SKM-1 treated with dmso at 0.1 percent for 144 hours (cell line): ENCODE results near the gene CTRB1.

Experiments
- DNase-seq: peaks from one replicate; lab custom pipeline; 2025; ENCODE audit not compliant: unreplicated experiment; lab: John Stamatoyannopoulos, UW

The CTRB1 gene

DNA sequence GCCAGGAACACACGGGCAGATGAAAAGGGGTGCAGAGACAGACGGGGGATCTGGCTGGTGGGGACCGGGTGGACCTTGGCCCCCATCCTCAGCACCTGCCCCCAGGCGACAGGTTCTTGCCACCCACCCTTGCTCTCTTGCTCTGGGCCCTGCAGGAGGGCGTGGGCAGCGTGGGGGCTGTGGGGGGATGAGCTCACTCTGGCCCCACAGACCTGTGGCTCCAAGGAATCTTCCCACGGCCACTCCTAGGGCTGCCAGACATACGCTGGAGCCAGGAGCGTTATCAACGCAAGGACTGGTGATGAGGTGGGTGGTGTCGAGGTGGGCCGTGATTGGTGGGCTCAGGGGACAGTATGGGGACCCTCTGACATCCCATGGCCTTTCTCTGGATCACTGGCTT lies 6.3 kb downstream of the CTRB1 start:
- no peak for DNase-seq

DNA sequence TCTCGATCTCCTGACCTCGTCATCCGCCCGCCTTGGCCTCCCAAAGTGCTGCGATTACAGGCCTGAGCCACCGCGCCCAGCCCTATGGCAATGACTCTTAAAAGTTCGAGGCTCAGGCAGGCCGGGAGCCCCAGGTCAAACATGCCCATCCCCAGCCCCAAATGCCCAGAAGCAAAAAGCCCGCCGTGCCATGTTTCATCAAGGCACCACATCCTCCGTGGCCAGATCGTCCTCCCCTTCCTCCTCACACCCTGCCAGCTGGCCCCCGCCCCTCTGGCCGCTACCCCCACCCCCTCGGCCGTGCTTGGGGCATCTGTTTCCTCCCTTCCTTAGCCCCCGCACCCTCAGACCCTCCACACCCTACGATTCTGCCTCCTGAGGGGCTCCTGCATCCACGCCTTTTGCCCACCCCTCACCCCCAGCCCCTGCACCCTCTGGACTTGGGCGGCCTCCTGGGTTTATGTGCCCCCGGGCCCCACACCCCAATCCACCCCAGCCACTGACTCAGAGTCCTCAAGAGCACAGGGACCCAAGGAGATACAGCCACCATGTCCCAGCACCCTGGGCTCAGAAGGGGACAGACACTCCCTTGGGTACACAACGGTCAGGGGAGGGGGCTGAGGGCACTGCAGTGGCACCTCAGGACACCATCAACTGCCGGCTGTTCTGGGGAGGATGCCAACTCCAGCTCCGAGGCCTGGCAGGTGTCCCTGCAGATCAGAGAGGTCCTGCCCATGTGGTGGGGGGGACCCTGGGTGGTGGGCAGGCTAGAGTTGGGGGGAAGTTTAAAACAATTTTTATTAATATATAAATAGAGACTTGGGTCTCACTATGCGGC lies 7.1 kb downstream of the CTRB1 start:
- DNase-seq = no peak

DNA sequence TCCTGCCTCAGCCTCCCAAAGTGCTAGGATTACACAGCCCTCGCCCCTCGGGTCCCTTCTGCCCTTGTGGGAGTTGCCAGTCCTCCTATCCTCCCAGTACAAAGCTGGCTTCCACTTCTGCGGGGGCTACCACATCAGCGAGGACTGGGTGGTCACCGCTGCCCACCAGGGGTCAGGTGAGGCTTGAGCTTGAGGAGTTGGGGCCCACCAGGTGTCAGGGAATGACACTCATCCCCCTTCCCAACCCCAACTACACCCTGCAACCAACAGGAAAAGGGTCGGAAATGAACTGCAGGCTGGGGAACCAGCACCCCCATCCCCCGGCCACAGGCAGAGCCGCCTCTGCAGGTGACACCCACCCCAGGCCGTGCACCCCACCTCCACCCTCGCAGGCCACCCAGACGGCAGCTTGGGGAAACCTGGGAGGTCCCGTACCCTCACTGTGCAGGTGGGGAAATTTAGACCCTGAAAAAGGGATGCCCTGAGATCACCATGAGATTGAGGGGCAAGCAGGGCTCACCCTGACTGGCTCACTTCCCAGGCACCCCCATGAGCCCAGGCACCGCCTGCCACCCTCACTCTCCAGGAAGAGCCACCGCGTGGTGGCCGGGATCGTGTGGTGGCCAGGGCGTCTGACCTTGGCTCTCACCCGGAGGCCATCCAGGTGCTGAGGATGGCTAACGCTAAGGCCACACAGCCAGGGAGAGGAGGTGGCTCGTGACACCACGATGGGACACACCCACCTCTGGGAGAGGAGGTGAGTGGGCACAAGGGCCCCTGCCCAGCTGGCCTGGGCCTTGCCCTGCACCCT lies 8.0 kb downstream of the CTRB1 start:
- DNase-seq = no peak

DNA sequence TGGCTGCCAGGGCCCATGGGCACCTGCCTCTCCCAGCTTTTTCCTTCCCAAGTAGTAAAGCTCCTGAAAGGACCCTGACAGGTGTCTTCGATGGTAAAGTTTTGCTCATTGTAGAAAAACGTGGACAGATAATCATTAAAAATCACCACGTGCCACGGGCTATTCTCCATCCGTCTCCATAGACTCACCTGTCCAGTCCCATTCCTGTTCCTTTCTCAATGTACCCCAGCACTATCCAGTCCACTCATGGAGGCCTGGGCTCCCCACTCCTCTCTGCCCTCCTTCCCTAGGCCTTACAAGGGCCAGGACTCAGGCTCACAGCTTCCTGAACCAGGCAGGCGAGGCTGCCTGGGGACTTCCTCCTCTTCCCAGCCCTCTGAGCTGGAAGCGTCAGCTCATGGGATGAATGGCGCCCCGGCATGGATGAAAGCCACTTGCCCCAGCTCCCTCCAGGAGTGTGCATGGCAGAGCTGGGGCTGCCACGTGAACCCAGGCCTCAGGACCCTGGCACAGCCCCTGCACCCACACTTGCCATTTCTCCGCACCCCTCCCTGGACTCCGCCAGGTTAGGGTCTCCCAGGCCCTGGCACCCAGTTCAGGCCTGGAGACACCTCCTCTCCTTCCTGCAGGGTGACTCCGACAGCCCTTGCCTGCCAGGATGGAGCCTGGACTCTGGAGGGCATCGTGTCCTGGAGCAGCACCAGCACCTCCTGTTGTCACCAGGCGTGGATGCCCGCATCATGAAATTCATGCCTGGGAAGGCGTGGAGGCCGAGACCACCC lies 8.8 kb downstream of the CTRB1 start:
- no peak for DNase-seq

DNA sequence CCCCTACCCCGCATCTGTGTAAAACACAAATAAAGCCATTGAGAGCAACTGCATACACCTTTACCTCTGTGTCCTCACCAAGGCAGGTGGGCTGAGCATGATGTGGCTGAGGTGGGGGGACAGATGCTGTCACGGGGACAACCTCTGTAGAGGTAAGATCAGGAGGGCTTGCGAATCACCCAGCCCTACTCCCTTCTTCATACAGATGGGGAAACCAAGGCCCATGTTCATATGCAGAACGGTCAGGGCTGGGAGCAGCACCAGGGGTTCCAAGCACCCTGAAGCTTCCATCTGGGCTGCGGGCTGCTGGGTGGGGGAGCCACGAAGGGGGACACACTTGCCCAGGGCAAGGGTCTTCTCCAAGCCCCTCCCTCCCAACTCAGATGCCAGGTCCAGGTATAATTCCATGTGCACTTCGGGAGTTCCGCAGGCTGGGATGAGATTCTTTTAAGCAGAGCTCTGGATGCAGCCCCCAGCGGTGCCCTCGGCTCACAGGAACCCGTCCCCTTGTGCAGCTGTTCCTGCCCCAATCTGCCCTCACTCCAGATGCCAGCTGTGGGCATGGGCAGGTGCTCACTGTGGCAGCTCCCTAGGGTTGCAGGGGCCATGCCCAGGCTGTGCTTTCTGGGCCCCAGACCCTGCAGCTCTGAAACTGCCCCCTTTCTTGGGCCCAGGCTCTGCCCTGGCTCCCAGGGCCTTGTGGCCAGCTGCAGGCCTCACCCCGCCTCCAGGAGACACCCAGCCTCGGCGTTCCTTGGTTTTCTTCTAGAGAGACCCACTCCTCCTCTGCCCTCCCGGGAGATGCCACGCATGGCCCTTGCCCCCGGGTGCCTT lies 9.6 kb downstream of the CTRB1 start:
- no peak for DNase-seq

DNA sequence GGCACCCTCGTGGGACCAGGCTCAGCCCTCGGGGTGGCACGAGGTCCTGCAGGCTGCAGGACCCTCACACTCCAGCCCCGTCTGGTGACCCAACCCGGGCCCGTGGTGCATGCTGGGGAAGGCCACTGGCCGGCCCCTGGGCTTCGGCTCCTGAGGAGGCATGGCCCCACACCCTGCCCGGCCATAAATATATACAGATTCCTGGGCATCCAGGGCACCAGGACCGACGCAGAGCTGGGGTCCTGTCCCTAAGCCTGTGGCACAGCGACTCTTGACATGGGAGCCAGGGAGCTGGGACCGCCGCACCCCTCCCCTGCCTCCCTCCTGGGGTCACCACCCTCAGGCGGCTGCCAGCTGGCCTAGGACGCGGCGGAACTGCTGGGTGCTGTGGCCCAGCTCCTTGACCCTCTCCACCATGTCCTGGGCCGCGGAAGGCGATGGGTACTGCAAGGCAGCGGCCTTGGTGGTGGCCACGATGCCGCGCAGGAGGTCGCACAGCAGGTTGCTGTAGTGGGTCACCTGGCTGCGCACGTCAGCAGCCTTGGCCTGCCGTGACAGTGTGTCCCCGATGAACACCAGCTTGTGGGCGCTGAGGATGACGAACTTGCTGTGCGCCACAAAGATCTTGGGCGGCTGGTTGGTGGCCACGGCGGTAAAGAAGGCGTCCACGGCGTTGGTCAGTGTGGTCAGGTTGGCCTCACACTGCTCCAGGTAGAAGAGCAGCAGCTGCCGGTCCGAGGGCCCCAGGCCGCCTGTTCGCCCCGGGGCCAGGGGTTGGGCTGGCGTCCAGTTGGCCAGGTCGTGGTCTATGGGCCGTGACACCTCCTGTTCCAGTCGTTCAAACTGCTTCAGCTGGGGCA lies 10.6 kb downstream of the CTRB1 start:
- DNase-seq = no peak

DNA sequence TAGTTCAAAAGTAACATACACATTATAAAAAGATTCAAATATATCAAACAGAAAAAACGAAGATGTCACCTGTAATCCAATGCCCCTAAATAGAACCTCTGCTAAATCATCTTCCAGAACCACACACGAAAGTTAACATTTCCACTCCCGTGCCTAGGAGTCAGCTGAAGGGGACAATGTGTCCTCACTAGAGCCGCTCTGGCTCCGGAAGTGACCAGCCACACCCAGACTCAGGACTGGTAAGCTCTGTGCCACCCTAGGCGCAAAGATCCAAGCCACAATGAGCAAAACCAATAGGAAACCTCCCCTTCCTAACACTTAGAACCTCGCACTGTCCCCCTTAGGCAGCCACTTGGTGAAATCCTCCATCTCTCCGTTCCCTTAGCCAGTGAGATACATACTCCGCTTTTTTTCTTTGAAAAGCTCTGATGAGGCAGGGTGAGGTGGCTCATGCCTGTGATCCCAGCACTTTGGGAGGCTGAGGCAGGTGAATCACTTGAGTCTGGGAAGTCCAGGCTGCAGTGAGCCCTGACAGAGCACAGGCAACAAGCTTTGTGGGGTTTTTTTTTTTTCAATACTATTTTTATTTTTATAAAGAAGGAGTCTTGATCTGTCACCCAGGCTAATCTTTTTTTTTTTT lies 11.8 kb downstream of the CTRB1 start:
- DNase-seq = no peak

DNA sequence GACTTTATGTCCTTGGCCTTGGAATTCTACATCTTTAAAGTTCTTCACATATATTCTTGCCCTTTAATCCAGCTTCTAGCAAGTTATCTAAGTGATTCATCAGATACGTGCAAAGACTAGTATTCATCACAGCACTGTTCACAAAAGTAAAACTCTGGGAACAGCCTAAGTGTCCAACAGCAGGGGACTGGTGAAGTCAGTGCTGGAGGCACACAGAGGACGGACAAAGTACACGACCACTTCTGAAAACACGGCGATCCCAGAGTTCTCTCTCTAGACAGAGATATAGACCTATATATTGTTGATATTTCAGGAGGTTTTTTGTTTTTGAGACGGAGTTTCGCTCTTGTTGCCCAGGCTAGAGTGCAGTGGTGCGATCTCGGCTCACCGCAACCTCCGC lies 12.8 kb downstream of the CTRB1 start:
- no peak for DNase-seq

DNA sequence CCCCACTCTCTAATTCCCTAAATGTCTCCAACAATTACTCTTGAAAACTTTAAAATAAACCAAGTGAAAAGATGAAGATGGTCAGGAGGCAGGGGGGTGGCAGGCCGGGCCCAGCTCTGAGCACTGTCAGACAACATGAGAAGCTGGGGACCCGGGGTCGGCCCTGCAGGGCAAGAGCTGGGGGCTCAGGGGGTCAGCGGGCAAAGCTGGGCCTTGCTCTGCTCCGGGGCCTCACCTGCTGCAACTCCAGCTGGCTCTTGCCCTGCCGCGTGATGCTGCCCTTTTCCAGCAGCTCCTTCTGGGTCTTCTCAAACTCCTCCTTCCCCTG lies 14.8 kb downstream of the CTRB1 start:
- no peak for DNase-seq

DNA sequence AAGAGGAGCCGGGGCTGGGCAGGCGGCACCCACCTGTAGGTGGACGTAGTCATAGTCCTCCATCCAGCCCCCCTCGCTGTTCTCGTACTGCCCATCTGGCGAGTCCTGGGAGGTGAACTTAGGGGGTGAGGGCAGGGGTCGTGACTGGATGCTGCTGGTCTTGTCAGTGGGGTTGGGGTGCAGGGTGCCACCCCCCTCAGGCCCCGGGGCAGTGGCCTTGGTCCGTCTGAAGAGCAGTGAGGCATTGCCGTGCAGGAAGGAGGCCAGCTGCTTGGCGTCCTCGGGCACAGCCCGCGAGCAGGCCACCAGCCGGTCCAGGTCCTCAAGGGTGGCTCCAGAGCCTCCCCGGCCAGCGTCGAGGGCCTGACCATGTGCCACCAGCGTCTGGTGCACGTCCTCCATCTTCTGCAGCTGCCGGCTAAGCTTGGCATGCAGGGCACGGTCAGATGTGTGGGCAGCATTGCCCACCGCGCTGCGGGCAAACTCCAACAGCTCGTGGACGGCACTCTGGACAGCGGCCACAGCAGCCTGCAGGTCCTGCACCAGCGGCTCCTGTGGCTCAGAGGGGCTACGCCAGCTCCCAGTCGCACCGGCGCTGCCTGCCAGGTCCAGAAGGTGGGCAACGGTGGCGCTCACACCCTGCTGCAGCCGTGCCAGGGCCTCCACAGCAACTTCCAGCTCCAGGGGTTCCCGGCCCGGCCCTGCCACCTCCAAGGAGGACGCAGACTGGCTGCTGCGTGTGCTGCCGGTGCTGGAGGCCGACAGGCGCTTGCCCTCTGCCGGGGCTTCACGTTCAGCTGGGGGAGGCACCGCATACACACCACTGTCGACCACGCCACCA lies 16.3 kb downstream of the CTRB1 start:
- DNase-seq = no peak

DNA sequence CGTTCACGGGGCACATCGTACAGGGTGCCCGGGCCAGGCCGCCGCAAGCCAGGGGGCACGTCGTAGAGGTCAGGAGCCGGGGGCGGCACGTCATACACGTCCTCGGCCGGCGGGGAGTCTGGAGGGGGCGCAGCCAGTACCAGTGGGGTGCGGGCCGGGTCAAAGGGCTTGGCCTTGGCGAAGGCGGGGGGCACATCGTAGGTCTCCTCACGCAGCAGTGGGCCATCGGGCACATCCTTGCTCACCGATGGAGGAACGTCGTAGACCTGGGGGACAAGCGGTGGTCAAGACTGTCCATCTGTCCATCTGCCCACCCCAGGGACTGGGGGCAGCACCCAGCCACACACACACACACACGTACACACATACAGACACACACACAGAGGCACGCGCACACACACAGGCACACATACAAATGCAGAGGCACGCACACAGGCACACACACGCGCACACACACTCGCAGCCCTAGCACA lies 17.0 kb downstream of the CTRB1 start:
- no peak for DNase-seq

DNA sequence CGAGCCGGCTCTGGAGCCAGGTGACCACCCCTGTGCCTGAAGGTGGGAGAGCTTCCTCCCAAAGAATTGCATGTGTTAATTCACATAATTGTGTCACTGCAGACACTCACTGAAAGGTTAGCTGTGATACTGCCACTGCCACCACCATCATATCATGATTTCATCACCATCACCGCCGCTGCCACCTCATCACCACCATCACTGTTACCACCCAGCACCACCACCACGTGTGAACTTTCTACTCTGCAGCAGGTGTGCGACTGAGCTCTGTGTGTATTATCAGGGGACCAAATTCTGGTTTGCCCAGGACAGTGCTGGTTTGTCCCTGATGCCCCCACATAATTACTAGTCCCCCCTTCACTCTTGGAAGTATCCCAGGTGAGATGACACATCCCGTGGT lies 17.4 kb downstream of the CTRB1 start:
- no peak for DNase-seq

DNA sequence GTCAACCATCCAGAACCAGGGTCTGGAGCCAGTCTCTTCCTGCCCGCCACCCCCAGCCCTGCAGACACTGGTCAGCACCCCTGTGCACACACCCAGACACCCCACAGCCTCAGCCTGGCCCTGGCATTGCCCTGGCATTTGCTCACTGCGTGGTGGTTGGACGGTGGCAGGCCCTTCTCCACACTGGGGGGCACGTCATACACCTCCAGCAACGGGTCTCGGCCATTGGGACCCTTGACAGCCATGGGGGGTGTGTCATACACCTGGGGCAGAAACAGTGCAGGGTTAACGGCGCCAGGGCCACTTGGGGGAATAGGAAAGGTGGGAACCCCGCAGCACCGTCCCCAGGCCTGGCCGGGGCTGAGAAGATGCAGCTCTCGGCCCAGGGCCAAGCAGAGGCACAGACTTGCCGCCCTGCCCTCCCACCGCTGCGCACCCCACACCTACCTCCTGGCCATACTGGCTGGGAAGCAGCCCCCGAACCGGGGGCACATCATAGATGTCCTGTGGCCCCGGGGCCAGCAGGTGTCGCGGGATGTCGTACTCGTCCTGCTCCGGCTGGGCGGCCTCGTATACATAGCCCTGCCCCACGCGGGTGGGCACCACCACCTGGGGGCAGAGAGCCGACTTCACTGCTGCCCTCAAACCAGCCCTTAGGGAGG lies 18.1 kb downstream of the CTRB1 start:
- DNase-seq = no peak

DNA sequence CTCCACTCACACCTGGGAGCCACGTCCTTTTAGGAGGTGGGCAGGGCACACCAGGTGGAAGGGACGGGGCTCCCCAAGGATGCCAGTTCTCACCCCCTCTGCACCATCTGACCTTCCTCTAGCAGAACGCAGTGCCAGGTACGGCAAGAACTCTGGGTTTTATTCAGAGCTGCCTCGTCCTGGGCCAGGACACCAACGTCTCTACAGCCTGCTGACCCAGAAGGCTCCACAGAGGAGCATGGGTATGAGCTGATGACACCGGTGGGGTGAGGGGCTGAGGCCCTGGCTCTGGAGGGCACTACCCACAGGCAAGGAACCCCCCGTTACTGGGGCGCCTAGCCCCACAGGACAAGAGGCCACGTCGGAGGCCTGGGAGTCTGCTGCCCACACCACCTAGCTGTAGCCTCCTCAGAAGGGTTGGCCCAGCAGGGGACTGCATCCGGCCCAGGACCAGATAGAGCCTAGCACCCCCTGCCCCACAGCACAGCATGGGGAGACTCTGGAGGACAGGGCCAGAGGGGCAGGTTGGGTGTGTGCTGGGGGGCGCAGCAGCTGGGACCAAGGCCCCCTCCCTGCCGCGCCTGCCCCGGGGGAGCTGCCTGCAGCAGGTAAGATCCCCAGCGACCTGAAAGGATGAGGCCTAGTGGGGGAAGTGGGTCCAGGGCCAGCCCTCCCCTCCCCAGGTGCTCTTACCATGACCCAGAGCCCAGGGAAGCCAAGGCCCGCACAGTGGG lies 18.8 kb downstream of the CTRB1 start:
- no peak for DNase-seq

DNA sequence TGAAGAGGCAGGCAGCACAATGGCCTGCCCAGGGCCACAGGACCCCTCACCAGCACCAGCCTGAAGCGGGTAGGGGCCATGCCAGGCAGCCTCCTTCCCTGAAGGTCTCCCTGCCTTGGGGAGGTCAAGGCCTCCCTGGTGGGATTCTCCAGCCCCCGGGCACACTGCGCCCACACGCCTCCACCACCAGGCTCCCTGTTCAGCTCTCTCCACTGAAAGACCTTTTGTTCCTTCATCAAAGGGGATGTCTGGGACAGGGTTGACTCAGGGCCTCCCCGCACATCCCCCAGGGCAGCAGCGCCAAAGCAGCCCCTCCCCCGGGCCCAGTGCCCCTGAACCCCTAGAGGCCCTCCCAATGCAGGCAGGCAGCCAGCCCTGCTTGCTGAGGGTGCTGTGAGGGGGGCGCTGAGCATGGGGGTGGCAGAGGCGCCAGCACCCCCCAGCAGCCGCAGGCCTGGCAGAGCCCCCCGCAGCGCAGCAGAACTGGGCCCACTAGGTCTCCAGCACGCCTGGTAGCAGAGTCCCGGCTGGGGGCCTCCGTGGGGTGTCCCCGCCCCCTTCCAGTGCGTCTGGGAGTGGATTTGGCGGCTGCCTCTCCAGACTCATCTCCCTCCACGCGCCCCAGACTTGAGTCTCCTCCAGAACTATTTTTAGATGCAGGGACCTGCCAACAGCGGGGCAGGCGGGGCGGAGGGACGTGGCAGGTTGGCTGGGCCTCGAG lies 19.5 kb downstream of the CTRB1 start:
- no peak for DNase-seq

DNA sequence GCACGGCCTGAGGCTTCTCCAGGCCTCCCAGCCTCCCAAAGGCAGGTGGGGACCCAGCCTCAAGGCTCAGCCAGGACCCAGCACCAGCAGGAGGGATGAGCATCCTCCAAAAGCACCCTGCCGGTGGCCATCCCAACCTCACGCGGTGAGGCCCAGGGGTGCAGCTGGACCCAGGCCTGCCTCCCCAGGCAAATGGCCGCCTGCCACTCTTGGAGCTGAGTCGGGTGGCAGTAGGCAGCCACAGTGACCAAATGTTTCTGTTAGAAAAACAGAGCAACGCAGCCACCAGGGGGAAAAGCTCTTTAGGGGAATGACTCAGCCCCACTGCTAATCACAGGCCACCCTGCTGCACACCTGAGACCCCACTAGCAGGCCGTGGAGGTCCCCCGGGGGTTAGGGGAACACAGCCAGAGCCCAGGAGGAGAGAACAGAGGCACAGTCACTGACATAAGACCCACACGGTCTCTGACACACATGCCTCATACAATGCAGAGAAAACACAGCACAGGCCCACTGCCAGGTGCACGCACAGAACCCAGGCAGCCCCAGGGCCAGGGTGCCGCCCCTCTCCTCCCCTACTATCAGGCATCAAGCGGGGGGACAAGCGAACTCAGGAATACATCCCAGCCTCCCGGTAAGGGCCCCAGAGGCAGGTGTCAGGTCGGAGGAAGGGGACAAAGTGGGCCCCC lies 20.2 kb downstream of the CTRB1 start:
- no peak for DNase-seq
